PC-3 (cell line): ENCODE data around the gene PMEPA1. TPM values are rescaled to one million over a fixed set of nuclear protein-coding genes. Genes with fewer than 3 reads are reported as not detected.

Experiments used
- ATAC-seq: fragments of 200-7000 bp; cut with Tn5 transposase; 2 replicates; pipeline ENCODE4 v1.9.1; 2020; ENCODE audit warnings: mild to moderate bottlenecking, moderate library complexity
- BruUV-seq: library from RNA; stranded (reverse); fragments of 400-500 nt; replicated peaks from 2 replicates; lab custom pipeline; 2021; lab: Mats Ljungman, UMichigan
- CTCF ChIA-PET: fragments of 300-600 bp; sonication (Branson Sonifier 250); formaldehyde crosslinking; loops from one replicate; lab custom pipeline; 2022; ENCODE audit warnings: antibody characterized with exemption; lab: Charles Lee
- POLR2A ChIA-PET: fragments of 300-600 bp; sonication (Branson Sonifier 250); formaldehyde crosslinking; loops from one replicate; lab custom pipeline; 2022; ENCODE audit warnings: antibody characterized with exemption; ENCODE audit not compliant: unreplicated experiment; lab: Charles Lee
- DNase-seq: peaks from one replicate; pipeline ENCODE4 v3.0.0-alpha.2; 2015
- H2AFZ ChIP-seq: fragments of 300-600 bp; sonication (generic); 2 replicates; pipeline ENCODE4 v1.6.0; 2016; ENCODE audit warnings: antibody characterized with exemption, low read length
- H3F3A ChIP-seq: fragments of 300-600 bp; sonication (generic); one replicate; pipeline ENCODE4 v1.6.0; 2017; ENCODE audit warnings: antibody characterized with exemption, low read length, control low read depth, mild to moderate bottlenecking; ENCODE audit not compliant: unreplicated experiment
- H3K27ac ChIP-seq: fragments of 300-600 bp; sonication (generic); 2 replicates; pipeline ENCODE4 v1.5.1; 2016; ENCODE audit warnings: mild to moderate bottlenecking, low read length
- H3K27me3 ChIP-seq: fragments of 300-600 bp; sonication (generic); 2 replicates; pipeline ENCODE4 v1.6.1; 2016; ENCODE audit warnings: low read length, mixed read lengths
- H3K36me3 ChIP-seq: fragments of 300-600 bp; sonication (generic); 2 replicates; pipeline ENCODE4 v1.6.1; 2016; ENCODE audit warnings: low read depth, mixed run types, low read length, mixed read lengths
- H3K4me1 ChIP-seq: fragments of 300-600 bp; sonication (generic); 2 replicates; pipeline ENCODE4 v1.5.1; 2016; ENCODE audit warnings: low read length; ENCODE audit not compliant: insufficient read depth
- H3K4me2 ChIP-seq: fragments of 300-600 bp; sonication (generic); 2 replicates; pipeline ENCODE4 v1.6.0; 2016; ENCODE audit warnings: low read length
- H3K4me3 ChIP-seq: fragments of 300-600 bp; sonication (generic); 2 replicates; pipeline ENCODE4 v1.5.1; 2016; ENCODE audit warnings: mild to moderate bottlenecking, low read length, mixed read lengths
- H3K79me2 ChIP-seq: fragments of 300-600 bp; sonication (generic); 2 replicates; pipeline ENCODE4 v1.6.1; 2017; ENCODE audit warnings: low read length, mixed read lengths
- H3K9ac ChIP-seq: fragments of 300-600 bp; sonication (generic); 2 replicates; pipeline ENCODE4 v1.6.0; 2016; ENCODE audit warnings: mild to moderate bottlenecking, low read length
- H3K9me2 ChIP-seq: fragments of 300-600 bp; sonication (generic); replicated peaks from 2 replicates; pipeline ENCODE4 v1.6.1; 2016; ENCODE audit warnings: mixed run types, low read length, mixed read lengths
- H3K9me3 ChIP-seq: fragments of 300-600 bp; sonication (generic); 2 replicates; pipeline ENCODE4 v1.6.1; 2016; ENCODE audit warnings: low read length, mixed read lengths
- H4K20me1 ChIP-seq: fragments of 300-600 bp; sonication (generic); 2 replicates; pipeline ENCODE4 v1.6.1; 2016; ENCODE audit warnings: low read length, mixed read lengths
- CTCF ChIP-seq: fragments of 300-600 bp; sonication (generic); conservative IDR thresholded peaks from 2 replicates; pipeline ENCODE4 v1.5.1; 2017; ENCODE audit warnings: antibody characterized with exemption, low read depth, mild to moderate bottlenecking, low read length
- EZH2 ChIP-seq: fragments of 300-600 bp; sonication (generic); IDR thresholded peaks from one replicate; pipeline ENCODE4 v1.6.1; 2017; ENCODE audit warnings: antibody characterized with exemption, mild to moderate bottlenecking, low read length; ENCODE audit not compliant: unreplicated experiment
- EZH2phosphoT487 ChIP-seq: fragments of 300-600 bp; sonication (generic); IDR thresholded peaks from 2 replicates; pipeline ENCODE4 v1.6.1; 2018; ENCODE audit warnings: mild to moderate bottlenecking, antibody characterized with exemption, low read length, borderline replicate concordance
- intact Hi-C: fragments of 100-400 bp; cut with micrococcal nuclease; formaldehyde crosslinking; loops from 2 replicates; pipeline ENCODE4 v1.9.0; 2023
- total RNA-seq: library from RNA; depleted of rRNA; stranded (reverse); fragments of >200 nt; gene quantifications from 2 replicates; pipeline ENCODE4 v1.2.3, GENCODE V29; 2014

Gene PMEPA1
- total RNA-seq, 1 experiment from 2014 or later, result 21.9 TPM

GRCh38 chr20:57648878-57649616, 60.8 kb downstream of the PMEPA1 start:
- H3K4me3 ChIP-seq, result no peak overlapping the region
- H3K4me1 ChIP-seq, result no peaks in the 10 kb centered on the region
- peaks cover 28% of the 10 kb centered on the region for H3K36me3 ChIP-seq
- no peak overlapping the region for H3K27ac ChIP-seq
- no TSS peak for BruUV-seq
- POLR2A ChIA-PET, result no interaction called here
- intact Hi-C loops, result no loop called here
- no peaks in the 10 kb centered on the region for H3F3A ChIP-seq
- no peaks in the 10 kb centered on the region for H4K20me1 ChIP-seq
- no peaks in the 10 kb centered on the region for H3K27me3 ChIP-seq
- CTCF ChIA-PET, result no interaction called here
- no peak overlapping the region for H3K9ac ChIP-seq
- no peaks in the 10 kb centered on the region for H3K9me3 ChIP-seq
- no peak for DNase-seq
- H3K4me2 ChIP-seq, result no peak overlapping the region
- no peak for ATAC-seq
- no peak for TF ChIP-seq EZH2phosphoT487
- no peak for TF ChIP-seq EZH2
- TF ChIP-seq CTCF, result no peak
- H3K9me2 ChIP-seq, result no peaks in the 10 kb centered on the region
- H2AFZ ChIP-seq, result no peak overlapping the region
- H3K79me2 ChIP-seq, result no peaks in the 10 kb centered on the region; the same call in 1 of the 2 replicates

GRCh38 chr20:57647933-57648785, 61.7 kb downstream of the PMEPA1 start:
- Histone ChIP-seq H3K27me3 (no peaks in the 10 kb centered on the region), H3K79me2 (no peaks in the 10 kb centered on the region), H2AFZ (no peak overlapping the region), H3K4me3 (no peak overlapping the region), H3K36me3 (peaks cover 22% of the 10 kb centered on the region), H3K9me2 (no peaks in the 10 kb centered on the region), H3K9ac (no peak overlapping the region), H4K20me1 (no peaks in the 10 kb centered on the region), H3K9me3 (no peaks in the 10 kb centered on the region), H3K4me2 (no peak overlapping the region), H3F3A (no peaks in the 10 kb centered on the region), H3K4me1 (no peaks in the 10 kb centered on the region), H3K27ac (no peak overlapping the region)
- CTCF ChIA-PET, result no interaction called here
- DNase-seq, result no peak
- no peak for TF ChIP-seq CTCF
- TF ChIP-seq EZH2phosphoT487, result no peak
- TF ChIP-seq EZH2, result no peak
- BruUV-seq, result no TSS peak
- ATAC-seq, result no peak
- intact Hi-C loops, result no loop called here
- POLR2A ChIA-PET, result no interaction called here
